Liver (tissue), 3 donors: Measurements from ENCODE around the gene CEMIP.

Experiments used
- CTCF ChIP-seq: fragments of 150-350 bp; IDR thresholded peaks from 2 replicates; pipeline ENCODE4 v1.5.1; 2017; ENCODE audit warnings: improper control_type of control experiment, low read depth, low read length; ENCODE audit not compliant: missing input control
- JUND ChIP-seq, 2 donors: IDR thresholded peaks; 2 replicates each; pipeline ENCODE4 v1.6.1; 2016; ENCODE audit warnings: antibody characterized with exemption in 2 of 2
- MAX ChIP-seq: IDR thresholded peaks from 2 replicates; pipeline ENCODE4 v1.6.1; 2016; ENCODE audit warnings: antibody characterized with exemption
- REST ChIP-seq: IDR thresholded peaks from 2 replicates; pipeline ENCODE4 v1.6.1; 2016; ENCODE audit warnings: antibody characterized with exemption, mild to moderate bottlenecking
- donor health status: healthy.
- donor health status: healthy.

GRCh38 chr15:80982839-80983238, 203.7 kb downstream of the CEMIP start:
- no peak for TF ChIP-seq MAX
- no peak for TF ChIP-seq CTCF
- TF ChIP-seq REST, result no peak
- no peak for TF ChIP-seq JUND (IDR thresholded peaks at IDR 0.05)
